ENCODE data around the gene TUBA3E.
"Not testable (repeated sequence)": the region's sequence is repeated elsewhere in the genome, so short reads cannot be mapped to it uniquely, and the experiment has no call there.

Gene TUBA3E

DNA sequence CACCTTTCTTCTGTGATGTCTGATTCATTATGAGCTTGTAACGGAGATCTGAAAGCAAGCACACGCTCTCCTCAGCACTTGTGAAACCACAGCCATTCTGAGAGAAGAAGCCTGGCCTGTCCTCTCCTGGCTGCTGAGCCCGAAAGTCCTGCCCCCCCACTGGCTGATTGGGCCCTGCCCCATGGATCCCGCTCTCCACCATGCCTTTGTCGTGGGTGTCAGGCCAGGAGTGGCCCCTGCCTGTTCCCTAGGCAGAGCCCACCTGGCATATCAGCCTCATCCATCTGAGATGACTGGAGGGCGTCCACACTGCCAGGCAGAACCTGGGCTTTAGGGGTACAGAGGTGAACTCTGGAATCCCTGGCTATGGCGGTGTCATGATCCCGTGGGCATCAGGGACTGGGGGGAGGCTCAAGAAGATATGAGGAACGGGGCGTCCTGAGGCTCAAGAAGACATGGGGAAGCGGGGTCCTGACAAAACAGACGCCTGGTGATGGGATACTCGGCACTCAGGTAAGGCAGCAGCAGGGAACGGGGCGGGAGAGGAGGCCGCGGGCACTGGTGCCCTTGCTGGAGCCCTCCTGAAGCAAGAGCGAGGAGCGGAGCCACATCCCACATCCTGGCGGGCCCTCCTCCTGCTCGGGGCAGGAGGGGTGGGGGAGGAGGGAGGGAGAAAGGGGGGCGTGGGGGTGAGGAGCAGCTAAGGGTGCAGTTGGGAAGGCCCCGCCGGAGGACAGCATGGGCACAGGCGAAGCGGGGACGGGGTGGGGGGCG lies 54.8 kb downstream of the TUBA3E start:
- DNase-seq (ENCODE audit: low read depth): not testable (repeated sequence)

DNA sequence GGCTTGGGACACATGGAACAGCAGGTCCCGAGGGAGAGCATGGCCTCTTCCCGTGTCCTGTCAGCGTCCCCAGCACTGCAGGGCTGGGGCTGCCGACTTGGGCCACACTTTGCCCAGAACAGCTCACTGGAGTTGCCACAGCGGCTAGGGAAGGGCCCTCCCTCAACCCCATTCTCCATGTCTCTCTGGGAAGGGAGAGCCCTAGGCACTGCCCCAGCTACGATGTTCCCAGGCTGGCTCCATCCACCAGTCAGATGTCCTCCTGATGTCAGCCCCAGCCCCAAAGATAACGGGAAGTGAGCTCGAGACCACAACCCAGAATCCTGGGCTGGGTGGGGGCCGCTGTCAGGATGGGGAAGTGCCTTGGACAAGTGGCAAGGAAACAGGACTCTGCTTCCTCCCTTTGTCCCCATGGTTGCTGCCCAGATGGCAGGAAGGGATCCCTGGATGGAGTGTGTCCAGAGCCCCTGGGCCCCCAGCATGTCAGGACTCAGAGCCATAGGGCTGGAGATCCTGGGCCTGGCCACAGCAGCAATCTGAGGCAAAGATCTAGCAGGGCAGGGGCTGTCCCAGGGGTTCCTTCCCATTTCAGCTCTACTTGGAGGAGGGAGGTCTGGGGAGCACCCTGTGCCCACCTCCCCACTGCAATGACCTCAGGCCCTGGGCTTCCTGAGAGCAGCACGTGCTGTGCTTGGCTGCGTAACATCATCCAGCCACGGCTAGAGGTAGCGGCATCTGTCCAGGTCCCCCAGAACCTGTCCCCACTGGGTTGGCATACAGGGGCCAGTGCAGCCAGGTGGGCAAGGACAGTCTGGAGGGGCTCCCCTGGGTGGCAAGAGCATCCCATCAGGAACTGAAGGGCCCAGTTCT lies 55.6 kb downstream of the TUBA3E start:
- not testable (repeated sequence) for DNase-seq (ENCODE audit: low read depth)

All from activated T-helper 1 cell treated with Interleukin-2 at 50 U/mL for 16 hours (primary cell).